ENCODE data around the gene CDK4. TPM values are rescaled to one million over a fixed set of nuclear protein-coding genes. Genes with fewer than 3 reads are reported as not detected.

The CDK4 gene
- total and polyA plus RNA-seq, 10 donors = 34.3 to 77.8 (median 53.3) TPM

DNA sequence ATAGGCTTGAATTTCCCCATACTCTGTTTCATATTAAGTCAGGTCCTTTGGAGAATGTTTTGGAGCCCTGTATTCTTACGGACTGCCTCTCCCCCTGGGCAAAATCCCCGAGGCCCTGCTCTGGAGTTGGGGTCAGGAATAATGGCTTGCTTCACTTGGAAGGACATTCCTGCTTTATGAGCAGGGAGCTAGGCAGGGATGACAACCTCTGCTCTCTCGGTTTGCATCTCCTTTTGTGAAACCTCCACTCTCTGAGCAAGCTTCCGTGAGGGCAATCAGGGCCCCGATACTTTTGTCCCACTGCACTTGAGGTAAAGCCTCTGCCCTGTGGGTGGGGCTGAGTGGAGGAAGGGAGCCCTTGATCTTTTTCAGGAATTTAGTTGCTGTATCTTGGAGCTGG, 38.9 kb downstream of the CDK4 start:
- intact Hi-C loops (cut with DNase I; ENCODE audit: low total_unique reads) = no loop called here
- 92 to 98% (median 96%) methylated on average over 5 of the region's 5 CpGs for WGBS, 5 donors
- TF ChIP-seq, protein P1, sequence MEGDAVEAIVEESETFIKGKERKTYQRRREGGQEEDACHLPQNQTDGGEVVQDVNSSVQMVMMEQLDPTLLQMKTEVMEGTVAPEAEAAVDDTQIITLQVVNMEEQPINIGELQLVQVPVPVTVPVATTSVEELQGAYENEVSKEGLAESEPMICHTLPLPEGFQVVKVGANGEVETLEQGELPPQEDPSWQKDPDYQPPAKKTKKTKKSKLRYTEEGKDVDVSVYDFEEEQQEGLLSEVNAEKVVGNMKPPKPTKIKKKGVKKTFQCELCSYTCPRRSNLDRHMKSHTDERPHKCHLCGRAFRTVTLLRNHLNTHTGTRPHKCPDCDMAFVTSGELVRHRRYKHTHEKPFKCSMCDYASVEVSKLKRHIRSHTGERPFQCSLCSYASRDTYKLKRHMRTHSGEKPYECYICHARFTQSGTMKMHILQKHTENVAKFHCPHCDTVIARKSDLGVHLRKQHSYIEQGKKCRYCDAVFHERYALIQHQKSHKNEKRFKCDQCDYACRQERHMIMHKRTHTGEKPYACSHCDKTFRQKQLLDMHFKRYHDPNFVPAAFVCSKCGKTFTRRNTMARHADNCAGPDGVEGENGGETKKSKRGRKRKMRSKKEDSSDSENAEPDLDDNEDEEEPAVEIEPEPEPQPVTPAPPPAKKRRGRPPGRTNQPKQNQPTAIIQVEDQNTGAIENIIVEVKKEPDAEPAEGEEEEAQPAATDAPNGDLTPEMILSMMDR (IDR thresholded peaks at IDR 0.05 in 8 of 11, conservative IDR thresholded peaks at IDR 0.05 in 3 of 11) = no peak
- no peak for TF ChIP-seq POLR2AphosphoS5 (IDR thresholded peaks at IDR 0.05)
- TF ChIP-seq POLR2A (IDR thresholded peaks at IDR 0.05) = no peak
- DNase-seq = no peak
- Histone ChIP-seq H3K27ac (no peak overlapping the region), H3K27me3 (replicated peaks in 1 of 7) (no peaks in the 10 kb centered on the region), H3K4me1 (peaks cover 0 to 13% (median 0%) of the 10 kb centered on the region in 6 donors), H3K4me3 (no peak overlapping the region), H3K9me3 (no peaks in the 10 kb centered on the region), H3K36me3 (peaks cover 3 to 100% (median 54%) of the 10 kb centered on the region in 6 donors)

DNA sequence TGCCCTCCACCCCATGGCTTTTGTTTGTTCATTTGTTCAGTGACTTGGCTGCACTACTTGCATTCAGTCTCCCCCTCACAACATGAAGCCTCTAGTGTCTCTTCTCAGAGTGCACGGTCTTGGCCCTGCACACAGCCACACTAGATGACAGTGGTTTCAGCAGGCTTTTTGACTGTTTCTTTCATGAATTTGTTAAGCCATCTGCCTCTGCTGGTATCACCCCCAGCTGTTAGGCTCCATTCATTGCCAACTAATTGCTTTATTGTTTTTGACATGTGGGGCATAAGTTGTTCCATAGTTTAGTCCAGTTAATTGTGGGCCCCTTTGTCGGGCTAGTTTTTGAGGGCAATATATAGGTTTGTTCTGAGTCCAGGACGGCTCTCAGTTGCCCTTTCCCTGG, 39.4 kb downstream of the CDK4 start:
- TF ChIP-seq, protein P1 (IDR thresholded peaks at IDR 0.05 in 8 of 11, conservative IDR thresholded peaks at IDR 0.05 in 3 of 11) = no peak
- TF ChIP-seq POLR2A (IDR thresholded peaks at IDR 0.05) = no peak
- no peak for TF ChIP-seq POLR2AphosphoS5 (IDR thresholded peaks at IDR 0.05)
- Histone ChIP-seq H3K4me3 (no peak overlapping the region), H3K4me1 (peaks cover 0 to 13% (median 0%) of the 10 kb centered on the region in 6 donors), H3K9me3 (no peaks in the 10 kb centered on the region), H3K36me3 (peaks cover 3 to 100% (median 52%) of the 10 kb centered on the region in 6 donors), H3K27ac (no peak overlapping the region), H3K27me3 (replicated peaks in 1 of 7) (no peaks in the 10 kb centered on the region)
- intact Hi-C loops (cut with DNase I; ENCODE audit: low total_unique reads) = no loop called here
- WGBS, 5 donors = 89 to 97% (median 96%) methylated on average over 3 of the region's 3 CpGs
- DNase-seq = no peak

DNA sequence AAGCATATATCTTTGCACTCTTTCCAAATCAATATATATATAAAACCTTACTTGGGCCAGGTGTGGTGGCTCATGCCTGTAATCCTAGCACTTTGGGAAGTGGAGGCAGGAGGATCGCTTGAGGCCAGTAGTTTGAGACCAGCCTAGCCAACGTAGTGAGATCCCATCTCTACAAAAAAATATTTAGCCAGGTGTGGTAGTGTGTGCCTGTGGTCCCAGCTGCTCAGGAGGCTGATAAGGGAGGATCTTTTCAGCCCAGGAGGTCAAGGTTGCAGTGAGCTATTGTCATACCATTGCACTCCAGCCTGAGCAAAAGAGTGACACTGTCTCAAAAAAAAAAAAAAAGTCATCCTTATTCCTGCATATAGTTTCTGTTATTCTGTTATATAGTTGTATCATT, 43.8 kb downstream of the CDK4 start:
- peaks cover 0 to 100% (median 49%) of the 10 kb centered on the region in 6 donors for H3K36me3 ChIP-seq
- H3K27ac ChIP-seq = no peak overlapping the region
- H3K9me3 ChIP-seq = peaks cover 0 to 13% (median 12%) of the 10 kb centered on the region in 8 donors
- H3K27me3 ChIP-seq (replicated peaks in 1 of 7) = no peaks in the 10 kb centered on the region
- H3K4me3 ChIP-seq = no peak overlapping the region
- intact Hi-C loops (cut with DNase I; ENCODE audit: low total_unique reads) = no loop called here
- DNase-seq = no peak
- TF ChIP-seq, protein P1 (IDR thresholded peaks at IDR 0.05 in 8 of 11, conservative IDR thresholded peaks at IDR 0.05 in 3 of 11) = no peak
- TF ChIP-seq POLR2A (IDR thresholded peaks at IDR 0.05) (no peak), POLR2AphosphoS5 (IDR thresholded peaks at IDR 0.05) (no peak)
- WGBS, 5 donors = 95 to 100% (median 98%) methylated on average over 2 of the region's 2 CpGs
- H3K4me1 ChIP-seq = no peaks in the 10 kb centered on the region

DNA sequence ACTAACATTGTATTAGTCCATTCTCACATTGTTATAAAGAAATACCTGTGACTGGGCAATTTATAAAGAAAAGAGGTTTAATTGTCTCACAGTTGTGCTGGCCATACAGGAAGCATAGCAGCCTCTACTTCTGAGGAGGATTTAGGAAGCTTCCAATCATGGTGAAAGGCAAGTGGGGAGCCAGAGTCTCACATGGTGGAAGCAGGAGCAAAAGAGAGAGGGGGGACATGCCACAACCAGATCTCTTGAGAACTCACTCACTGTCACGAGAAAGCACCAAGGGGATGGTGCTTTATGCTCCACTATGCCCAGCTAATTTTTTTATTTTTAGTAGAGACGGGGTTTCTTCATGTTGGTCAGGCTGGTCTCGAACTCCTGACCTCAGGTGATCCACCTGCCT, 44.9 kb downstream of the CDK4 start:
- H3K4me3 ChIP-seq = no peak overlapping the region
- H3K27me3 ChIP-seq (replicated peaks in 1 of 7) = no peaks in the 10 kb centered on the region
- DNase-seq = no peak
- TF ChIP-seq POLR2A (IDR thresholded peaks at IDR 0.05) (no peak), POLR2AphosphoS5 (IDR thresholded peaks at IDR 0.05) (no peak)
- TF ChIP-seq, protein P1 (IDR thresholded peaks at IDR 0.05 in 8 of 11, conservative IDR thresholded peaks at IDR 0.05 in 3 of 11) = no peak
- H3K4me1 ChIP-seq = no peaks in the 10 kb centered on the region
- no peak overlapping the region for H3K27ac ChIP-seq
- peaks cover 0 to 100% (median 56%) of the 10 kb centered on the region in 6 donors for H3K36me3 ChIP-seq
- WGBS, 5 donors = 80 to 100% (median 96%) methylated on average over 3 of the region's 3 CpGs
- peaks cover 0 to 20% (median 17%) of the 10 kb centered on the region in 8 donors for H3K9me3 ChIP-seq
- intact Hi-C loops (cut with DNase I; ENCODE audit: low total_unique reads) = no loop called here

Measured in spleen (tissue), 11 donors.